OCI-LY7 (cell line): ENCODE data around the gene SMC6.

ENCODE experiments used
- CTCF ChIP-seq: fragments of 200-600 bp; sonication (generic); conservative IDR thresholded peaks from 2 replicates; pipeline ENCODE4 v1.5.1; 2014; ENCODE audit warnings: mild to moderate bottlenecking, antibody characterized with exemption, low read length, moderate library complexity, mixed read lengths
- EZH2phosphoT487 ChIP-seq: fragments of 200-600 bp; sonication (generic); IDR thresholded peaks from 2 replicates; pipeline ENCODE4 v1.6.1; 2018; ENCODE audit warnings: low read depth, borderline replicate concordance, mild to moderate bottlenecking, mixed run types, antibody characterized with exemption, low read length, moderate library complexity, mixed read lengths

- TF ChIP-seq CTCF (no peak), EZH2phosphoT487 (no peak)
Observed at GRCh38 chr2:17652681-17653394, 100.8 kb downstream of the SMC6 start.
